ENCODE measurements around the gene RGR. TPM values are rescaled to one million over a fixed set of nuclear protein-coding genes. Genes with fewer than 3 reads are reported as not detected.
"Not testable (repeated sequence)": the region's sequence is repeated elsewhere in the genome, so short reads cannot be mapped to it uniquely, and the experiment has no call there.

RGR gene
- total RNA-seq, 1 donor from 2014 or later: not detected

DNA sequence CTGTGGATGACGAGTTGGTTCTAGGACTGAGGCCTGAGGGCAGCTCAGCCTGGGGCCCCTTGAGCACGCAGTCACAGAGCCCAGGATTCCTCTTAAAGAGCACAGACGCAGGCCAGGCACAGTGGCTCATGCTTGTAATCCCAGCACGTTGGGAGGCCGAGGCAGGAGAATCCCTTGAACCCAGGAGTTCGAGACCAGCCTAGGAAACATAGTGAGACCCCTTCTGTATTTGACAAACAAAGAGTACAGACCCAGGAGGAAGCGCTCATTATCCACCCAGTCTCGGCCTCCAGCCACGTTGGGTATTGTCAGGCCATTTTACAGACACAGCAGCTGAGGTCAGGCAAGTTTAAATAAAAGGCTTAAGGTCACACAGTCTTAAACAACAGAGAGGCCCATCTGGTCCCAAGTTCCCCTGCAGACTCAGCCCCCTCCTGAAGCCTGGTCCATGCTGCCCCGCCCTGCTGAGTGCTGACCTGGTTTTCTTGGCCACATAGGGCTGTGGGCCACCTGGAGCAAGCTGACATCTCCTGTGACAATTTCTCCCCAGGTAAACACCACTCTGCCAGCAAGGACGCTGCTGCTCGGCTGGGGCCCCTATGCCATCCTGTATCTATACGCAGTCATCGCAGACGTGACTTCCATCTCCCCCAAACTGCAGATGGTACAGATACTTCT, 12.6 kb downstream of the RGR start:
- no peak for DNase-seq (ENCODE audit: low read depth in 2 of 2)

DNA sequence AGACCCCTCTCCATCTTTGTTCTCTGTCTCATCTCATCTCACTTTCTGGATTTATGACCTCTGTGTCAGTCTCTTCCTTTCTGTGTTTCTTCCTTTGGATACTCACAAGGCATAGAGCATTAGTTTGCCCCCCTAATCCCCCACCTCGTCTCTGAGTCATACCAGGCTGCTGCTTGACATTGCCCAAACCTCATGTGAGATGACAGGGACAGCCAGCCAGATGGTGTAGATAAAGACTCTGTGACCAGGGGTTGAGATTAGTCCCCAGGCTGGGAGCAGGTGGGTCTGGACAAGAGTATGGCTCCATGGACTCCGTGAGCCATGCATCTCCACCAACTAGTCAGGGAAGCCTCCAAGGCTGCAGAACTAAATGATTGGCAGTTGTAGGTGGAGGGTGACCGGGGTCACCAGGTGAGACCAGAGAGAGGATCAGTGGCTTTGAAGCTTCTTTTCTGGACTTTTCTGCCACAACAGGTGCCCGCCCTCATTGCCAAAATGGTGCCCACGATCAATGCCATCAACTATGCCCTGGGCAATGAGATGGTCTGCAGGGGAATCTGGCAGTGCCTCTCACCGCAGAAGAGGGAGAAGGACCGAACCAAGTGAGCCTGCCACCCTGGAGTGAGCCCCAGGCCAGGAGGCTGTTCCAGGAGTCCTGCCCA, 13.3 kb downstream of the RGR start:
- DNase-seq (ENCODE audit: low read depth in 2 of 2): no peak

DNA sequence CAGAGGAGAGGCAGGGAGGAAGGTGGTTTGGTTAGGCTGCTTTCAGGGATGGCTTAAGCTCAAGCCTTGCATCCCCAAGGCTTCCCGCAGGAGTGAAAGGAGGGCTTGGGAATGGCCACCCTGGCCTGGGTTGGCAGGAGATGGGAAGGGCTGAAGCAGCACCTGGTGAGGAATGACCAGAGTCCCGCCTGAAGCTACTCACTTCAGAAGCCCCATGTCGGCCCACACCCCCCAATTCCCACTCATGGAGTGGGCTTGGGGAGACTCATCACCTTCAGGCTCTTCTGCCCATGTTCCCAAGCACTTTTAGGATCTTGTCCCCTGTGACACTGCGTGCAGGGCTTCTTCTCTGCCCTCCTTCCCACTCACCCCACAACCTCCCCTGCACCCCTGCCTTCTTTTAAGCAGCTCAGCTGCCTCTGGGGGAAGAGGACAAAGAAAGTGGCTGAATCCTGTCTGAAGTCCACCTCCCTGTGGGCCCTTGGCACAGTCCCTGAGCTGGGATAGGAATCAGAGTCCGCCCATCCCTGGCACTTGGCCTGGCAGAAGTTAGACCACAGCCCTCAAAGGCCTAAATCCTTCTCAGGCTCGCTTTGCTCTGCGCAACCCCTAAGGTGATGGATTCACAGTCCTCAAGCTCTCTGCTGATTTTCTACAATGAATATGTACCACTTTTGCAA, 16.5 kb downstream of the RGR start:
- DNase-seq (ENCODE audit: low read depth in 2 of 2): no peak

DNA sequence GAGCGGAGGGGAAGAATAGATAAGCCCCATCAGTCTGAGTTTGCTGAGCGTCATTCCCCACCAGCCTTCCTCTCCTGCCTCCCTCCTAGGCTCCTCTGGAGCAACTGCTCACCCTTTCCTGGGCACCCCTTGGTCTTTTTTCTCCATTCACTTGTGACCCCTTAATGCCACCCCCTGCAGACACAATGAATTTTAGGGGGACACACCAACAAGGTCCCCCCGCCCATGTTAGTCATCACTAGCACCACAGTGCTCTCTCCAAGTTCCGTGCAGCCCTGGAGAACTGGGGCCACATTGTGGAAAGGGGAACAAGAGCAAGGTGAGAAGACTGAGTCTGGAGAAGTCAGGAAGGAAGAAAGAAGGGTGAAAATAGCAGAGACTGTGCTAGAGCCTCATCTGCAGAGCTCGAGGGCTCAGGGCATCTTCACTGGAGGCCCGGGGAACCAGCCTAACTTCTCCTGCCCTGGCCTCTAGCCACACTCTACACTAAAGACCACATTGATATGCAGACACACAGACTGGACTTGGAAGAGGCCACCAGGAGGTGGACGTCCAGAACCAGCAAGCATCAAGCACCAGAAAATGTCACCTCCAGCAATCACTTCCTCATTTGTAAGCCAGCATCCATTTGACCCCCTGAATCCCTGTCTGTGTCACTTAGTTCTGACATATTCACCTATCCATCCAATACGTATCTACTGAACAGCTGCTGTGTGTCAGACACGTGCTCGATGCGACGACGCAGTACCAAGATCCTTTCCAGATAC, 17.5 kb downstream of the RGR start:
- DNase-seq (ENCODE audit: low read depth in 2 of 2): no peak

DNA sequence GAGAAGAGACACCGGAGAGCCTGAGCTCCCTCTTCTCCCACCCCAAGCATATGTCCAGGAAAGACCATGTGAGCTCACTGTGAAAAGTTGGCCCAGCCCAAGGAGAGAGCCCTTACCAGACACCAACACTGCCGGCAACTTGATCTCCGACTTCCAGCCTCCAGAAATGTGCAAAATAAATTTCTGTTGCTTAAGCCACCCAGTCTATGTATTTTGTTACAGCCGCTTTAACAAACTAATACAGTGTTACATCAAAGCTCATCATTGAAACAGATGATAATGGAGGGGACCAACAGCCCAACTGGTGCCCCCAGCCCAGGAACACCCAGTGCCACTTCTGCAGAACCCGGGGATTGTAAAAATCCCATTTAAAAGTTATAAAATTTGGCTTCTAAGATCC, 18.9 kb downstream of the RGR start:
- DNase-seq (ENCODE audit: low read depth in 2 of 2): no peak

DNA sequence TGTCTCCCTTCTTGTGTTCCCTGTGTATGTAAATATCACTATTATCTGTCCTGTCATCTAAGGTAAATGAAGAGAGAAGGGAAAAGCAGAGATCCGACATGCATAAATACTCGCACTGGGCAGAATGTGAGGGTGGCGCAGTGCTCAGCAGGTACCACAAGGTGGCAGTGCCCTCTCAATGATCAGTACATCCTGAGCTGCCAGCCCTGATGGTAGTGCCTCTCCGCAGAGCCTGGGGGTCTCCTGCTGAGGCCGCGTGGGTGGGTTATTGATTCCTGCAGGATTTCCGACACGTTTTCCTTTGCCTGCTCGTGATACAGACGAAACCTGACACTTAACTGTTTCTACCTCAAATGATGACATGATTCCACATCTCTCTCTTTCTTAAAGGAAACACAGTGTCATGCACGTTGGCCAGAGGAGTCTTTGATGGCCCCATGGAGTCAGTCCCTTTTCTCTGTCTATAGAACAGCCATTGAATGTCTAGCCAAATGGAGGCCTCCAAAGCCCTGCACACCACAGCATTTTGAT, 19.8 kb downstream of the RGR start:
- DNase-seq (ENCODE audit: low read depth in 2 of 2): peak; percentile 30 to 73

DNA sequence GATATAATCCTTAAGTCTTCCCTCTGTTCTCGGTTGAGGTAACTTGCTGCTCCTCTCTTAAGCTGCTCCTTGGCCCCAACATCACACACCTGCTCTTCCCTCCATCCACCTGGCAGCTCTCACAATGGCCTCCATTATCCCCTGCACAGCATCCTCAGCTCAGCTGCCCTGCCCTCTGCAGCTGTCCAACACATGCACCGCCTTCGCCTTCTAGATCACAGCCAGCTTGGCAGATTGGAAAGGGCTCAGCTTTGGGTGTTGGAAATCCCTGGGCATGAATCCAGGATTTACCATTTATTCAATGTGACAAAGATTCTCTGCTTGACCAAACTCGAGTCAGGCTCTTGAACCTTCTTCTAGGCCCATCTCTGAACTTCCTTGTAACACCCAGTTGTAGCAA, 20.6 kb downstream of the RGR start:
- DNase-seq (ENCODE audit: low read depth in 2 of 2): no peak

DNA sequence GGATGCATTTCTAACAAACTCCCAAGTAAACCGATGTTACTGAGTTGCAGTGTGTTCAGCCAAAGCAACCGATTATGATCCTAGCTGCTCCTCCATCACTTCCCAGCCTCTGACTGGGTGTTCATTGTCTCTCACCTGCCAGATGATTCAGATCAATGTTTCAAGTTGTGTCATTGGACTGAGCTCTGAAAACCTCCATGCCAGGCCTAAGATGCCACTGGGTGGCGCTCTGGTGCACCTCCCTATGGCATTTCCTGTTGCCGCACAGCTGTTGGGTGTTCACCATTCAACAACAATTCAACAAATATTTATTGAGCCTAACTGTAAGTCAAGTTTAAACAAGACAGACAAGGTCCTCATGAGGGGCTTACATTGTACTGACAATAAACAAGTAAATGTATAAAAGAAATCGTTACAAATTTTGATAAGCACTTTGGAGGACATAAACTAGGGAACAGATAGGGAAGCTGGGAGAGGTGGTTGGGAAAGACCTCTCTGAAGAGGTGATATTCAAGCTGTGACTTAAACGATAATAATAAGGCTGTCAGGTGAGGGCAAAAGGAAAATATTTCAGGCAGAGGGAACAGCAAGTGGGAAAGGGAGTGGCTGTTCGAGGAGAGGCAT, 22.8 kb downstream of the RGR start:
- DNase-seq (ENCODE audit: low read depth in 2 of 2): peak in 1 of 2 donors; percentile 64

DNA sequence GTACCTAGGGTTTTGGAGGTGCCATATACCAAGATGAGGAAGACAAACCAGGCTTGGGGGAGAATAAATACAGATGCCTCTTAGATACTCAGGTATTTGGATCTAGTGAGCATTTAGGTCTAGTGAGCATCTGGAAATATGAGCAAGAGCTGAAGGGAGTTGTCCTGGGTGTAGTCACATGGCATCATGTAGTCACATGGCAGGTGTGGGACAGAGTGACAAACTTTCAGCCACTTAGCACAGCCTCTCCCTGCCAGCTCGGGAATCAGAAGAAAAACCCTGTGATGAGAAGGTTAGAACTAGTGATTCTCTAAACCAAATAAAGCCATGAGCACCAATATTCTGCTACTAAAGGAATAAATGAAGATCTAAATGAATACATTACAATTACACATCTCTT, 24.3 kb downstream of the RGR start:
- no peak for DNase-seq (ENCODE audit: low read depth in 2 of 2)

DNA sequence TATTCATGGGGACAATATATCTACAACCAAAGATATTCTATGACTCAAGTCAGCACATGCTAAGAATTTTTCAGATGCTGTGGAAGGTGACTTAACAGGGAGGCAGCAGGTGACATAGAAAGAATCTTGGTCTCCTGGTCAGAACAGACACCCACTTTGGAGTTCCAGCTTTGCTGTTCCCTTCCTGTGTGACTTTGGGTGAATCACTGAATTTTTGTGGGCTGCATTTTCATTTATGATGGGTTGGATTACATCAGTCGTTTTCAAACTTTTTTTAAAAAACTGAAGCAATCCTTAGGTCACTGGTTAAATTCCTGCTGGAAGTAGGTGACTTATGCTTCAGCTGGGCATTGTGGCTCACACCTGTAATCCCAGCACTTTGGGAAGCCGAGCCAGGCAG, 24.9 kb downstream of the RGR start:
- DNase-seq (ENCODE audit: low read depth in 2 of 2): no peak

DNA sequence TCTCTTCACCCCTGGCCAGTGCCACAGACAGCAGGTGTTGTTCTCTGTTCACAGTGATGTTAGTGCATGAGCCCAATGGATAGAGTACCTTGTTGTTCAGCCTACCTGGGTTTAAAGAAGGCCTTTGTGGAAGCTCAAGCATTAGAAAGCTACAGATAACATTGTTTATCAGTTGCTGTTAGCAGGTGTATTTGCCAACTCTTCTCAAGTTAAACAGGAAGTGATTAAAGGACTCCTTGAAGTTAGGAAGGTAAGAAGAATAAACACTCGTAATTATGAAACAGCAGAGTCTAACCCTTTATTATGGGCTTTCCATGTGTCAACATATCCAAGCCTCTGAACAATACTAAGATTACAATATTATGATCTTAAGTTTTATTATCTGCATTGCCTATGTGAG, 25.9 kb downstream of the RGR start:
- no peak for DNase-seq (ENCODE audit: low read depth in 2 of 2)

DNA sequence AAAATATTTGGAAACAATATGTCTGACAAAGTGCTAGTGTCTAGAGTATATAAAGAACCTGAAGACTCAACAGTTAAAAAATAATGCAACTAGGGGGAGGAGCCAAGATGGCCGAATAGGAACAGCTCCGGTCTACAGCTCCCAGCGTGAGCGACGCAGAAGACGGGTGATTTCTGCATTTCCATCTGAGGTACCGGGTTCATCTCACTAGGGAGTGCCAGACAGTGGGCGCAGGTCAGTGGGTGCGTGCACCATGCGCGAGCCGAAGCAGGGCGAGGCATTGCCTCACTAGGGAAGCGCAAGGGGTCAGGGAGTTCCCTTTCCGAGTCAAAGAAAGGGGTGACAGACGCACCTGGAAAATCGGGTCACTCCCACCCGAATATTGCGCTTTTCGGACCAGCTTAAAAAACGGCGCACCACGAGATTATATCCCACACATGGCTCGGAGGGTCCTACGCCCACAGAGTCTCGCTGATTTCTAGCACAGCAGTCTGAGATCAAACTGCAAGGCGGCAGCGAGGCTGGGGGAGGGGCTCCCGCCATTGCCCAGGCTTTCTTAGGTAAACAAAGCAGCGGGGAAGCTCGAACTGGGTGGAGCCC, 35.1 kb downstream of the RGR start:
- DNase-seq (ENCODE audit: low read depth in 2 of 2): not testable (repeated sequence)

DNA sequence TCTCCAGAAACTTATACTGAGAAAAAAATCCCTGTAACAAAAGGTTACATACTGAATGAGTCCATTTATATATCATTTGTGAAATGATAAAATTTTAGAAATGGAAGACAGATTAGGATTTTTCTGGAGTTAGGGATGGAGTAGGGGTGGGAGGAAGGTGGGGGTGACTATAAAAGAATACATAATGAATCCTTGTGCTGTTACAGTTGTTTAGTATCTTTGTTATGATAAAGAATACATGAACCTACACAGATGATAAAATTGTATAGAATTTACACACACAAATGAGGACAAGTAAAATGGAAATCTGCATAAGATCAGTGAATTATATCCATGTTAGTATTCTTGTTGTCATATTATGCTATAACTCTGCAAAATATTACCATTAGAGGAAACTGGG, 41.8 kb downstream of the RGR start:
- no peak for DNase-seq (ENCODE audit: low read depth in 2 of 2)

DNA sequence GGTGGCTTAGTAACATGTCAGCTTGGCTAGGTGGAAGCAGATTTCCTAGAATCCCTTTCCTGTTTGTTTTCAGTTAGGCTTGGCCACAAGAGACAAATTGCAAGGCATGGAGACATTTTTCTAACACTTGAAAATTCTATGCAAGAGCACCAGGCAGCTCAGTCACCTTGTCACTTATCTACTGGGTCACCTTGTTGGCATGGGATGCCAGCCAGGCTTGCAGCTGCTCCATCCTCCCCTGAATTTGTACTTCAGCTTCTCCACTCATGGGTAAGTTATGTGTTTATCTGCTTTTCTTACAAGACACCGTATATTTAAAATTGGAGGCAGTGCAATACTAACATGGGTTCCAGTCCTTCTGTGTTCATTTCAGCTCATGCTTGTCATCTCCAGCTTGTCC, 43.3 kb downstream of the RGR start:
- no peak for DNase-seq (ENCODE audit: low read depth in 2 of 2)

DNA sequence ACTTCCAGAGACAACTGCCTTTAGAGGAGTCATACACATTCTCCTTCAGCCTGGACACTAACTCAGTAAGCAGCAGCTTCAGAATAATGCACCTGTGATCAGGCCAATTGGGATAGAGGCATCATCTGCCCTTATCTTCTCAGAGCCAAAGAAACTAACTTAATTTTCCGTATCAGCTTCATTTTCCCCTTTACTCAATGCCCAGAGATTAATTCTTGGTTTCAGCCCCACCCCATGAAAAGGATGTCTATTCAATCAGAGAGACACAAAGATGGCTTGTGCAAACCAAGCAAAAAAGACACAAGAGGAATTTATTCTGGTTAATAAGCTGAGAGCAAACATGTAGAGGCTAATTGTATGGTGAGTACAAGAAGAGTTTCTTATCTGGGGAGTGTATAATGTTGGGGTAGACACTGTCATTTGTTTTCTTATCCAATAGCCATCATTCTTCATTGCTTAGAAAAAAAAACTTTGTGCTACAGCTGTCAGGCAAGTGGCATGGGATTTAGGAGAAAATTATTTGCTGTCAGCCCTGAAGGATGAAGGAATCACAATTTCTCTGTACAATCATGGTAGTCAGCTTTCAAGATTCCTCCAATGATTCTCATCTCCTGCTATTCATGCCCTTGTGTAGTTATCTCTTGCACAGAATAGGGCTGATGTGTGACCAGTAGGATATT, 44.8 kb downstream of the RGR start:
- no peak for DNase-seq (ENCODE audit: low read depth in 2 of 2)

DNA sequence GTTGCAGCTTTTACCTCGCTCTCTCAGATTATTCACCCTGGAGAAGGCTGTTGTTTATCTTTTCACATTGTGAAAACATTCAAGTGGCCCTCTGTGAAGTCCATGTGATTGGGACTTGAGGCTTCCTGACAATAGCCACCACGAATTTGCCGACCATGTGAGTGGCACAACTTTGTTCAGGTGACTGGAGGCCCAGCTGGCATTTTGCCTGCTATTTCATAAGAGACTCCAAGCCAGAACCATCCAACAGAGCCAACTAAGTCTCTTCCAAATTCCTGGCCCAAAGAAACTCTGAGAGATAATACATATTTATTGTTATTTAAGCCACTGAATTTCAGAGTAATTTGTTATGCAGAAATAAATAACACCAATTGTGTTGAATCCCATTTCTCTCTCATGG, 45.4 kb downstream of the RGR start:
- no peak for DNase-seq (ENCODE audit: low read depth in 2 of 2)

DNA sequence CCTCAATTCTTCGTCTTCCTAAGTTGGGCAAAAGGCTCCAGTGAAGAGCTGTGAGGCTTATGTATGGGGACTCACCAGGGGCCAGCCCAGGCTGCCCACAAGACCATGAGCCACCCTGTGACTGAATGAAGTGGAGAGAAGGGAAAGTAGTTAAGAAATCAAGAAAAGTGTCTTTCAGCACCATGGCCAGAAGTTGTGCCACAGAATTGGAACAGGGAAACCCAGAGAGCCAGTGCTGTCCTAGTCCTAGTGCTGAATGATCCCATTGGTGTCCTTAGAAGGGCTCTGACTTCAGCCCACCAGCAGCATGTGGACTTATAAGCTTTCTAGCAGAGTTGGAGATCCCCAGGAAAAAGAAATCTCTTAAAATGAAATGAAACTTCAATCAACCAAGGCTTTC, 46.5 kb downstream of the RGR start:
- peak; percentile 27 to 75 for DNase-seq (ENCODE audit: low read depth in 2 of 2)

DNA sequence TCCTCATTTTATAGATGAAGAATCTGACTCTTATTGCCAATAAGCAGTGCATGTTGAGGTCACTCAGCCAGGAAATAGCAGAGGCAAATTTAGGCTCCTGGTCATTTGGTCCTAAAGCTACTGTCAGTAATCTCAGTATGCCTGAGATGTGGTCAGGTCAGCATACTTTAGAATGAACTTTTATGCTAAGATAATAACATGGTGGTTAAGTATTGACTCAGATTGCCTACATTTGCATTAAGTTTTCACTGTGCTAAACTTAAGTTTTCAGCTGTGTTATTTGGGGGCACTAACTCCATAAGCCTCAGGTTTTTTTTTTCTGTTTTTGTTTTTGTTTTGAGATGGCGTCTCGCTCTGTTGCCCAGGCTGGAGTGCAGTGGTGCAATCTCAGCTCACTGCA, 47.6 kb downstream of the RGR start:
- no peak for DNase-seq (ENCODE audit: low read depth in 2 of 2)

DNA sequence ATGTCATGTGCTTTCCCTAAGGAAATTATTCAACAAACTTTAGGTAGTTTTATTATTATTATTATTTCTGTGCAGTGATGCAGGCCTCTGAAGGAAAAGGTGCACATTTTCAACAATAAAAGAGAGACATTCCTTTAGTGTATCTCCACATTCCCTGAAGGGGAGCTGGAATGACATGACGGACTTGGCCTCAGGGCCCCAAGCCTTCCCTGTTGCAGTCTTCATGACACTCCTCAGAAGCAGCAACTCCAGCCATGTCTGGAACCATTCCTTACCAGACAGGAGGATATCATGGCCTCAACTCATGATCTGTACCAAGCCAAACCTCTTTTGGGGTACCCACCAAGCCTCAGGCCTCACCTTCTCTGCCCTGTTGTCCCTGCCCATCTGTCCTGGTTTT, 48.3 kb downstream of the RGR start:
- no peak for DNase-seq (ENCODE audit: low read depth in 2 of 2)

DNA sequence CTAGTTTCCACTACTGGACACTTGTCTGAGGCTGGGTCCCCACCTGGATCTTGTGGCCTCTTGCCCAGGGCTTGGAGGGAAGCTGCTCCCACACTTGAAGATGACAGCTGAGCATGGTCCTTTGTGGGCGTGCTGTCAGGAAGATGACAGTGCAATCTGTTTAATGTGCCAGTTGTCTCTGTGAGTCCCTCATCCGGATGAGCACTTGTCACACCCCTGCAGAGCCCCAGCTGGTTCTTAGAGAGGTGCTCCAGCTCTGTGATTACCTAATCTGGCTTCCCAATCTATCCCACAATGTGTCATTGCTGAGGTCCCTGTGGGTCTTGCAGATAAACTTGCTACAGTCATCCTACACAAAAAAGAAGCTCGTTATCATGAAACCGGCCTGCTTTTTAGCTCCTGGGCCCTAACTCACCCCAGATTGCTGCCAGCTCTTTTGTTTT, 48.7 kb downstream of the RGR start:
- no peak for DNase-seq (ENCODE audit: low read depth in 2 of 2)

All from dermis microvascular lymphatic vessel endothelial cell (primary cell).